ENCODE measurements around the gene CAGE1. TPM values are rescaled to one million over a fixed set of nuclear protein-coding genes. Genes with fewer than 3 reads are reported as not detected.

CAGE1 gene
- total and polyA plus RNA-seq, 2 donors (not counting 3 experiments of a cell fraction or from before 2014, with no cell fraction given), result not detected

GRCh38 chr6:7419065-7419464 lies 29.5 kb upstream of the CAGE1 start:
- dilution Hi-C loops (cut with MboI; ENCODE audit: extremely low pct_ligation_motif_present, low sequenced_read_pairs), result no loop called here
- H3K27me3 ChIP-seq (ENCODE audit: control insufficient read depth in 2 of 2, insufficient read depth in 2 of 2, low read length in 2 of 2), result no peaks in the 10 kb centered on the region
- TF ChIP-seq GATA2 (IDR thresholded peaks at IDR 0.05; ENCODE audit: insufficient read depth, insufficient read length, low read depth, low read length) (no peak), JUN (IDR thresholded peaks at IDR 0.05; ENCODE audit: borderline replicate concordance, insufficient read depth, insufficient read length, low read depth) (no peak)
- no TSS peak for BruUV-seq (replicated peaks)
- POLR2A ChIA-PET, result no interaction called here
- H3K9ac ChIP-seq (replicated peaks; ENCODE audit: extremely low read depth, insufficient read depth, low read length), result no peak overlapping the region
- DNase-seq (ENCODE audit: low read depth, low spot score) (no peak), FAIRE-seq (no peak)
- no peak overlapping the region for H3K4me2 ChIP-seq (ENCODE audit: insufficient read depth, low read length)
- no peak overlapping the region for H2AFZ ChIP-seq (ENCODE audit: low read depth, low read length)
- H3K9me1 ChIP-seq (replicated peaks; ENCODE audit: control insufficient read depth, extremely low read depth, insufficient read depth, low read length), result no peaks in the 10 kb centered on the region
- intact Hi-C loops (cut with micrococcal nuclease), result loop anchor here (5.0 kb wide), 1 partner anchor 173 kb away; the partner anchor contains the start of gene SNRNP48
- CTCF ChIA-PET, result no interaction called here
- no peaks in the 10 kb centered on the region for H4K20me1 ChIP-seq (replicated peaks; ENCODE audit: control insufficient read depth, extremely low read depth, insufficient read depth, low read length)
- H3K36me3 ChIP-seq (ENCODE audit: control insufficient read depth in 2 of 2, extremely low read depth in 1 of 2, insufficient read depth in 2 of 2, low read length in 2 of 2), result peaks cover 8 to 20% of the 10 kb centered on the region in 2 experiments
- H3K4me1 ChIP-seq (ENCODE audit: control insufficient read depth, extremely low read depth, insufficient read depth, low read length), result no peaks in the 10 kb centered on the region
- no peaks in the 10 kb centered on the region for H3K9me3 ChIP-seq (replicated peaks; ENCODE audit: control insufficient read depth, insufficient read depth, low read length)
- H3K27ac ChIP-seq (ENCODE audit: insufficient read depth, low read depth, low read length), result no peak overlapping the region
- H3K4me3 ChIP-seq (replicated peaks in 1 of 3; ENCODE audit: insufficient read depth in 1 of 3, low read depth in 1 of 3, low read length in 3 of 3), result no peak overlapping the region
- H3K79me2 ChIP-seq (ENCODE audit: control insufficient read depth, insufficient read depth, low read length), result no peaks in the 10 kb centered on the region

- peaks cover 13 to 23% of the 10 kb centered on the region in 2 experiments for H3K36me3 ChIP-seq (ENCODE audit: control insufficient read depth in 2 of 2, extremely low read depth in 1 of 2, insufficient read depth in 2 of 2, low read length in 2 of 2)
- H3K27ac ChIP-seq (ENCODE audit: insufficient read depth, low read depth, low read length), result no peak overlapping the region
- no peaks in the 10 kb centered on the region for H3K27me3 ChIP-seq (ENCODE audit: control insufficient read depth in 2 of 2, insufficient read depth in 2 of 2, low read length in 2 of 2)
- no peak for TF ChIP-seq CTCF (IDR thresholded peaks at IDR 0.05; ENCODE audit: extremely low read depth in 1 of 2, insufficient read depth in 1 of 2, low read depth in 1 of 2, low read length in 2 of 2)
- TF ChIP-seq JUN (IDR thresholded peaks at IDR 0.05; ENCODE audit: borderline replicate concordance, insufficient read depth, insufficient read length, low read depth), result no peak
- no peak for TF ChIP-seq GATA2 (IDR thresholded peaks at IDR 0.05; ENCODE audit: insufficient read depth, insufficient read length, low read depth, low read length)
- TF ChIP-seq POLR2AphosphoS5 (IDR thresholded peaks at IDR 0.05; ENCODE audit: insufficient read depth, low read depth, low read length), result no peak
- no peak for TF ChIP-seq POLR2A (IDR thresholded peaks at IDR 0.05; ENCODE audit: low read depth, low read length)
- no peak for TF ChIP-seq MYC (IDR thresholded peaks at IDR 0.05; ENCODE audit: low read depth, low read length)
- no peak for TF ChIP-seq EZH2 (IDR thresholded peaks at IDR 0.05; ENCODE audit: borderline replicate concordance, low read depth, low read length, severe bottlenecking)
- no peak for TF ChIP-seq MAX (IDR thresholded peaks at IDR 0.05; ENCODE audit: insufficient read depth, insufficient read length)
- no peak for TF ChIP-seq FOS (IDR thresholded peaks at IDR 0.05; ENCODE audit: borderline replicate concordance, insufficient read depth, low read length)
- BruUV-seq (replicated peaks), result no TSS peak
- H2AFZ ChIP-seq (ENCODE audit: low read depth, low read length), result no peak overlapping the region
- DNase-seq (ENCODE audit: low read depth, low spot score) (no peak), FAIRE-seq (no peak)
- ChIA-PET CTCF (interaction anchor here (1.2 kb wide), 1 partner anchor 9 kb away, joined by 4 read pairs; no protein-coding TSS in a partner anchor), POLR2A (no interaction called here)
- no peak overlapping the region for H3K9ac ChIP-seq (replicated peaks; ENCODE audit: extremely low read depth, insufficient read depth, low read length)
- dilution Hi-C loops (cut with MboI; ENCODE audit: extremely low pct_ligation_motif_present, low sequenced_read_pairs), result no loop called here
- H3K4me1 ChIP-seq (ENCODE audit: control insufficient read depth, extremely low read depth, insufficient read depth, low read length), result no peaks in the 10 kb centered on the region
- H4K20me1 ChIP-seq (replicated peaks; ENCODE audit: control insufficient read depth, extremely low read depth, insufficient read depth, low read length), result no peaks in the 10 kb centered on the region
- intact Hi-C loops (cut with micrococcal nuclease), result loop anchor here (5.0 kb wide), 1 partner anchor 174 kb away; the partner anchor contains the start of gene SNRNP48
- no peak overlapping the region for H3K4me3 ChIP-seq (replicated peaks in 1 of 3; ENCODE audit: insufficient read depth in 1 of 3, low read depth in 1 of 3, low read length in 3 of 3)
- H3K9me1 ChIP-seq (replicated peaks; ENCODE audit: control insufficient read depth, extremely low read depth, insufficient read depth, low read length), result no peaks in the 10 kb centered on the region
- no peaks in the 10 kb centered on the region for H3K79me2 ChIP-seq (ENCODE audit: control insufficient read depth, insufficient read depth, low read length)
- H3K9me3 ChIP-seq (replicated peaks; ENCODE audit: control insufficient read depth, insufficient read depth, low read length), result no peaks in the 10 kb centered on the region
- no peak overlapping the region for H3K4me2 ChIP-seq (ENCODE audit: insufficient read depth, low read length)
These were observed 28.8 kb upstream of the CAGE1 start for GRCh38 chr6:7418238-7418905.

All from endothelial cell of umbilical vein (primary cell).